Eye (tissue), 1 donor: ENCODE results near the gene KYAT1.
A peak's percentile ranks its signal among the peaks of the same experiment; 100 is the strongest.

Source experiments
- DNase-seq: peaks from one replicate; pipeline ENCODE4 v3.0.0-alpha.2; 2015

KYAT1 gene

DNA sequence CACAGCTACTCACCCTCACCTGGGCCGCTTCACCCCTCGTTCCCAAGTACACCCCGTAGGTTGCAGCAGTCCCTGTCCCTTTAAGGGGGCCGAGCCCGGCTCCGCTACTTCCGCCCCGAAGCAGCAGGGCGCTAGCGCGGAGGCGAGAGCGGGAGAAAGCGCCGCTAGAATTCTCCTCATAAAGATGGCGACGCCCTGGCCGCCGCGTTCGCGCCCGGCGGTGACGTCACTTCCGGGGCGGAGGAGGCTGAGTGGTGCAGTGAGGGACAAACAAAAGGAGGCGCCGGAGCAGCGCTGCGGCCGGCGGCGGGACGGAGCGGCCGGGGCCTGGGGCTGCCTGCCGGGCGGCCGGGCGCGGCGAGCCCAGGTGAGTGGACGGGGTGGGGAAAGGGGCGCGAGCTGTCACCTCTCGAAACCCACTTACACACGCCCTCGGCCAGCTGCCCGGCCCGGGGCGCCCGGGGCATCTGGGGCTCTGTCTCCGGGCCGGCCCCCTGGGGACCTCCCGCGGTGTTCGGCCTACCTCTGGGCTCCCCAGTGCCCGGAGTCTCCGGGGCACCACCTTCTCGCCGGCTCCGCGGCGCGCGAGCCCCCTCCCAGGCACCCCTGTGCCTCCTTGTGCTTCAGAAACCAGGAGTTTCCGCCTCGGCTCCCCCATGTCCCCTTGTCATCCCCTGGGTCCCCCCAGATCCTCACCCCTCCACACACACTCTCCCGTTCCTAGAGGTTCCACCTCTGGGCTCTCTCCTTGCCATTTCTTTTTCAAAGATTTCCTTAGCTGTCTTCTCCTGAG lies at the start of gene KYAT1, which contains the start of gene LRRC8A:
TSS of gene KYAT1 (minus strand) at position 67 of the 793 bp plus-strand sequence. CDS start 36,545 bp downstream, outside the sequence.
TSS of gene LRRC8A (plus strand) at position 250 of the 793 bp plus-strand sequence. CDS start 25,032 bp downstream, outside the sequence.
- DNase-seq = peak; percentile 98

DNA sequence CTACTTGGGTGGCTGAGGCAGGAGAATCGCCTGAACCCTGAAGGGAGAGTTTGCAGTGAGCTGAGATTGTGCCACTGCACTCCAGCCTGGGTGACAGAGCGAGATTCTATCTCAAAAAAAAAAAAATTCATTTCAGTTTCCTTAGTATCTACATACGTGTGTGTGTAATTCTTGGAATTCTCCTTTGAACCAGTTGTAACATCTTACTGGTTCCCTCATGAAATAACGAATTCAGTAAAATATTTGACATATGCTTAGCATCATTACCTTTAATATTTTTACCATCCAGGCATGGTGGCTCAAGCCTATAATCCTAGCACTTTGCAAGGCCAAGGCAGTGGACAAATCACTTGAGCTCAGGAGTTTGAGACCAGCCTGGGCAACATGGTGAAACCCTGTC lies 47.8 kb upstream of the KYAT1 start:
- no peak for DNase-seq

DNA sequence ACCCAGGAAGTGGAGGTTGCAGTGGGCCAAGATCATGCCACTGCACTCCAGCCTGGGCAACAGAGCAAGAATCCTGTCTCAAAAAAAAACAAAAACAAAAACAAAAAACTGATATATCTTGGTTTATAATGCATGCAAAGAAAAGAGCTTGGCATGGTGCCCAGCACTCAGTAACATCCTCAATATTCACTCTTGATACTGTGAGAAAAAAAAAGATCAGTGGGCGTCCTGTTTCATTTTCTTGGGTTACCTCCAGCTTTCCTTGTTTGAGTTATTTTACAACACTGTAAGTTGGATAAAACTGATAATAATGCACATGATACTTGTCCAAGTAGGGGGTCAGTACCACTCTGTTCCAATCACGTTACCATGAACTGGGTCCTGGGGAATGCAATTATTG lies 46.9 kb upstream of the KYAT1 start:
- no peak for DNase-seq

DNA sequence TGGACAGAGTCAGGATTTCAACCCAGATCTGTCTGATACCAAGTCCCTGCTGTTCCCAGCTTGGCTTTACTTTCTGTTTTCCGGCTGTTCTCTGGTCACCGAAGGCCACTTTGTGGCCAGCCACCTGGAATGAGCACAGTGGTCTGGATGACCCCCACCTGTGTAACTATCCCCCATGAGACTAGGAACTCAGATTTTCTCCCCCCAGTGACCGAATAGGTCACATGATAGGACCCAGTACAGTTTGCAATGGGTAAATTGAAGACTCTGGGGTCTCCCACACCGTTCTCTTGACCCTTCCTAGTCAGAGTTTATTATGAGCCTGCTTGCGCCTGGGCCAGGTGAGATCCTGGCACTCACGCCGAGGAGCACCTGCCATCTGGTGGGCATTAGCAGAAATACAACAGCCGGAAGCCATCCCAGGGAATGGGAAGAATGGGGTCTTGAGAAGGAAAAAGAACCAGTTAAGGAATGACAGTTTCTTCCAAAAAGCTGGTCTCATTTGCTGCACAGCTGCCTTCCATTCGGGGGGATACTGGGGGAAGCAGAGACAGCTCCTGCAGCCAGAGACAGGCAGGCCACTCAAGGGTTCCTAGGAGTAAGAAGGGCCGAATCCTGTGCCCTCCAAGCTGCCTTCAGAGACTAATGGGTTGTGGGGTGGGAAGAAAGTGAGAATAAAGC lies 46.1 kb upstream of the KYAT1 start:
- peak; percentile 83 for DNase-seq

DNA sequence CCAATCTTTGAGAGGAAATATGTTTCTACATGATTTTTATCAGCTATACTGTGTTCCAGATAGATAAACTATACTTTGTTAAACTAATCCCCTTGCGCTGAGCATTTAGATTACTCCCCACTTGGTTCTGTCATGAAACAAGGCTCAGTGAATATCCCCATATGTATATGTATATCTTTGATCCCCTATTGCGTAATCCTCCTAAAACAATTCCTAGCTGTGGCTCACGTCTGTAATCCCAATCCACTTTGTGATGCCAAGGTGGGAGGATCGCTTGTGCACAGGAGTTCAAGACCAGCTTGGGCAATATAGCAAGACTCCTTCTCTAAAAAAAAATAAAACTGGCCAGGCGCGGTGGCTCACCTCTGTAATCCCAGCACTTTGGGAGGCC lies 41.7 kb upstream of the KYAT1 start:
- no peak for DNase-seq

DNA sequence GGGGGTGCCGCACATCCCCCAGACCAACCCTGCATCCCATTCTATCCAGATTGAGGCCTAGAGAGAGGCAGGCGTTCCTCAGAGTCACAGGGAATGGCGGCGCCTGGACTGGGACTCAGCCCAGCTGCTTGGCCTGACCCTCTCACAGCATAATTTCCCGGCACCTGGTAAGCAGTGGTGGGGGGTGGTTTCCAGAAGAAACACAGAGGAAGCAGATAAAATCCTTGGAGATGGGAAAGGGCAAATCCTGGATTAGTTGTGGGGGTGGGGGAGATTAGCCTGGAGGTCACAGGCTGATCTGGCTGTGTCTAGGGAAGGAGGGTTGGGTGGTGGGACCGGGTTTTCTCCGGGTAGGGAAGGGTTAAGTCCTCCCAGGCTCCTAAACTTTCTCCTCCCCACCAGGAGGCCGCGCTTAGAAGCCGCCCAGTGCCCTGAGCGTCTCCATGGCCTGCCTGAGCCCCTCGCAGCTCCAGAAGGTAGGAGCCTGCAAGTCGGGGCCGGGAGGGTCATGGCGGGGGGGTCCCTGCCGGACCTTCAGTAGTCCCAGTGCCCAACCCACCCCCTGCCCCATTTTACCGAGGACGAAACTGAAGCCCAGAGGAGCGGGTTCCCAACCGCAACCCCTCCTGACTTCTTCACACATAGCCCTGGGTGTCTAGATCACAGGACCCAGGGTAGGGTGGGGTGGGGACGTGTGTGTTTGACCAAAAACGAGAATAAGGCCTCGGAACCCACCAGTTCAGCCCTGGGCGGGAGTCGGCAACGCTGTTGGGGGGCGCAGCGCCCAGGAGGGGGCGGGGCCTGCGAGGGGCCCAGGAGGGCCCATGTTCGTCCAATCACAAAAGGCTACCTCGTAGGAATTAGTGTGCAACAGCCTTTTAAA lies 40.4 kb upstream of the KYAT1 start:
- peak; percentile 90 for DNase-seq

DNA sequence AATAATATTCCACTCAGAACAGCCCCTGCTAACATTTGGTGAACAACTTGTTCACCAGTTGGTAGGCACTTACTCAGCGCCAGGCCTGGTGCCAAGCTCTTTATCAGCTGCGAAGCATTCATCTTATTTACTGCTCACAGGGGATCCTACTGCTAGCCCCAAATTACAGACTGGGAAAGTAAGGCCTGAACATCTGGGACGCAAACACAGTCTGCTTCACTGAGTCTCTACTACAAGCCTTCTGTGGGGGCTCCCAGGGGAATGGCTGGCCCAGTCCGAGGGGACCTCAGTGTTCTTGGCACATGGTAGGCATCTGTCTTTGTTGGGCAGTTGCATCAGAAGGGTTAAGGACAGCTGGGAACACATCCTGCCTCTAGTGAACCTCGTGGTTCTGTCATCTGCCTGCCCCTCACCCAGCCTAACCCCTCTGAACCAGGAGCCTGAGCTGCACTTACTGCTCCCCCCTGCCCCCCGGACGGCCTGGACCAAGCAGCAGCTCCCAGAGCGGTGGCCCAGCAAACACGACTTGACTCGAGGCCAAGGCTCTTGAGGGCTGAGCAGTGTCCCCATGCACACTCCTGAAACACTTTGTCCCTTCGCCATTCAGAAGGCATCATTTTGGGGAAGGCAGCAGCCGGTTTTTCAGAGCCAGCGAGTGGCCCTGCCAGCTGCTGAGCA lies 38.8 kb upstream of the KYAT1 start, which contains the start of gene PHYHD1:
TSS of gene PHYHD1 (plus strand) at position 602 of the 678 bp plus-strand sequence. CDS start 1,342 bp downstream, outside the sequence.
- DNase-seq = peak; percentile 49

DNA sequence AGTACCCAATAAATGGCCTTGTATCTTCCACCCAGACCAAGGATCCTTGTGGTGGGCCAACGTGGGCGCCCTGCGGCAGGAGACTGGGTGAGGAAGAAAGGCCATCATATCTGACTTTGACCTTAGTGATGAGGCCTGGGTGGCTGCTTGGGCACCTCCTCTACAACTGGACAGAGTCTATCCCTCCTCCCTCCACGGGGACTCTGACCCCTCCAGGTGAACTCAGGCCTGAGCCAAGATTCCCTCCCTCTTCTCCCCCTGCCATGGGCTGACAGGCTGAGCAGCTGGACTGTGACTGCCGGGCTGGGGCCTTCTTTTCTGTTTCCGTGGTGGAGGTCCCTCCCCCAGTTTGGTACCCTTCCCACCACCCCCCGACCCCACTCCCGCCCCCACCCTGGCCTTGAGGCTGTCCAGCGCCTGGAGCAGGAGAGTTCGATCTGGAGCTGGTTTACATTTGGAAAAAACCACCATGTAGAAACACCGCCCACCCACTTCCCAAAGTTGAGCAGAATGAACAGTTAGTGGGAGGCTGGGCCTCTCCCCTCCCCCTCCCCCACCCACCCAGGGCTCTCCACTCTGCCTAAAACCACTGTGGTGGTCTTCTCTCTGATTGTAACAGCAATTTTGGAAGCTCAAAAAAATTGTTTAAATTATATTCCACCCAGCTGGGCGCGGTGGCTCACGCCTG lies 37.8 kb upstream of the KYAT1 start:
- no peak for DNase-seq

DNA sequence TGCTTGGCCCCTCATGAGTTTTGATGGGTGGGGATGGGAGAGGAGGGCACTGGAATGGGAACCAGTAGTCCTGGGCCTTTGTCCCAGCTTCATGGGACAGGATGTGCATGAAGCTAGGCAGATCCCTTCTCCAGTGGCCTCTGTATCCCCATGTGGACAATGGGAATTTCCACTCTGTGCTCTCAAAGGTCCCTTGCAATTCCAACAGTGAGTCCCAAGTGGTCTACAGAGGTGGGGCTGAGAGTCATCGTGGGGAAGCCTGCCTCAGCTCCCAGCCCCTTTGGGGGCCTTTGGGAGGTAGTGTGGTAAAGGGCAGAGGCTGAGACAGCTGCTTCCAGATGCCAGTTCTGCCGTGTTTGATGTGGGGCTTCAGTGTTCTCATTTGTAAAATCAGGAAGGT lies 37.2 kb upstream of the KYAT1 start:
- DNase-seq = no peak

DNA sequence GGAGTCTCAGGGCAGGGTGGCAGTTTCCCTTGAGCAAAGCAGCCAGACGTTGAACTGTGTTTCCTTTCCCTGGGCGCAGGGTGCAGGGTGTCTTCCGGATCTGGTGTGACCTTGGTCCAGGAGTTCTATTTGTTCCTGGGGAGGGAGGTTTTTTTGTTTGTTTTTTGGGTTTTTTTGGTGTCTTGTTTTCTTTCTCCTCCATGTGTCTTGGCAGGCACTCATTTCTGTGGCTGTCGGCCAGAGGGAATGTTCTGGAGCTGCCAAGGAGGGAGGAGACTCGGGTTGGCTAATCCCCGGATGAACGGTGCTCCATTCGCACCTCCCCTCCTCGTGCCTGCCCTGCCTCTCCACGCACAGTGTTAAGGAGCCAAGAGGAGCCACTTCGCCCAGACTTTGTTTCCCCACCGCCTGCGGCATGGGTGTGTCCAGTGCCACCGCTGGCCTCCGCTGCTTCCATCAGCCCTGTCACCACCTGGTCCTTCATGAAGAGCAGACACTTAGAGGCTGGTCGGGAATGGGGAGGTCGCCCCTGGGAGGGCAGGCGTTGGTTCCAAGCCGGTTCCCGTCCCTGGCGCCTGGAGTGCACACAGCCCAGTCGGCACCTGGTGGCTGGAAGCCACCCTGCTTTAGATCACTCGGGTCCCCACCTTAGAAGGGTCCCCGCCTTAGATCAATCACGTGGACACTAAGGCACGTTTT lies 35.5 kb upstream of the KYAT1 start:
- DNase-seq = peak; percentile 64

DNA sequence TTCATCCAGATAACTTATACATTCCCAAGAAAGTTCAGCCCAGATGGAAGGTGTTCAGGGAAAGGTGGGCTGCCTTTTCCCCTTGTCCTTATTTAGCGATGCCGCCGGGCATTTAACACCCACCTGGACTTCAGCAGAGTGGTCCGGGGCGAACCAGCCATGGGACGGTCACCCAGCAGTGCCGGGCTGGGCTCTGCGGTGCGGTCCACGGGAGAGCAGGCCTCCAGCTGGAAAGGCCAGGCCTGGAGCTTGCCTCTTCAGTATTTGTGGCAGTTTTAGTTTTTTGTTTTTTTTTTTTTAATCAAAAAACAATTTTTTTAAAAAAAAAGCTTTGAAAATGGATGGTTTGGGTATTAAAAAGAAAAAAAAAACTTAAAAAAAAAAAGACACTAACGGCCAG lies 35.0 kb upstream of the KYAT1 start:
- no peak for DNase-seq

DNA sequence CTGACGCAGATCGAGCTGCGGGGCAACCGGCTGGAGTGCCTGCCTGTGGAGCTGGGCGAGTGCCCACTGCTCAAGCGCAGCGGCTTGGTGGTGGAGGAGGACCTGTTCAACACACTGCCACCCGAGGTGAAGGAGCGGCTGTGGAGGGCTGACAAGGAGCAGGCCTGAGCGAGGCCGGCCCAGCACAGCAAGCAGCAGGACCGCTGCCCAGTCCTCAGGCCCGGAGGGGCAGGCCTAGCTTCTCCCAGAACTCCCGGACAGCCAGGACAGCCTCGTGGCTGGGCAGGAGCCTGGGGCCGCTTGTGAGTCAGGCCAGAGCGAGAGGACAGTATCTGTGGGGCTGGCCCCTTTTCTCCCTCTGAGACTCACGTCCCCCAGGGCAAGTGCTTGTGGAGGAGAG lies 34.5 kb upstream of the KYAT1 start:
- no peak for DNase-seq

DNA sequence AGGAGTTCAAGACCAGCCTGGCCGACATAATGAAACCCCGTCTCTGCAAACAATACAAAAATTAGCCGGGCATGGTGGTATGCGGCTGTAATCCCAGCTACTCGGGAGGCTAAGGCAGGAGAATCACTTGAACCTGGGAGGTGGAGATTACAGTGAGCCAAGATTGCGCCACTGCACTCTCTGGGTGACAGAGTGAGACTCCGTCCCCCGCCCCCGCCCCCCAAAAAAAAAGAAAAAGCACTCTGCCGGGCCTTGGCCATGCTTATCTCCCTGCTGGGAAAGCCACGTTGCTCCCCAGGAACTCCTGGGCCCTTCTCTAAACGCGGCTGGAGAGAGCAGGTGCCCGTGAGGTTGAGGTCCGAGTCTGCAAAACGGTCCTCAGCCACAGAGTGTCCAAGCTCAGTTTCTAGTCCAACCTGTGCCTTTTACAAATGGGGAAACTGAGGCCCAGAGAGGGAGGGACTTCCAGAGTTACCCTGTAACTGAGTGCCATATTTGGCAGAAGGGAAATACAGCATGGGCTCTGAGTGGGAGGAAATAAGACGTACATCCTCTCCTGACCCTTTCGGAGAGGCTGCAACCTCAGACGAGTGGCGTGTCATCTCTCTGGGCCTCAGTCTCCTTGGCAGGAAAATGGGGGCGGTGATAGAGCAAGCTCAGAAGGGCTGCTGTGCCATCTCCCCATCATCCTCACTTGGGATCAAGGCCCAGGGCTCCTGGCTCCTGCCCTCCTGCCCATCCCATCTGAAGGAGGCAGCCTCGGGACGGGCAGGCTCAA lies 32.4 kb upstream of the KYAT1 start:
- no peak for DNase-seq

DNA sequence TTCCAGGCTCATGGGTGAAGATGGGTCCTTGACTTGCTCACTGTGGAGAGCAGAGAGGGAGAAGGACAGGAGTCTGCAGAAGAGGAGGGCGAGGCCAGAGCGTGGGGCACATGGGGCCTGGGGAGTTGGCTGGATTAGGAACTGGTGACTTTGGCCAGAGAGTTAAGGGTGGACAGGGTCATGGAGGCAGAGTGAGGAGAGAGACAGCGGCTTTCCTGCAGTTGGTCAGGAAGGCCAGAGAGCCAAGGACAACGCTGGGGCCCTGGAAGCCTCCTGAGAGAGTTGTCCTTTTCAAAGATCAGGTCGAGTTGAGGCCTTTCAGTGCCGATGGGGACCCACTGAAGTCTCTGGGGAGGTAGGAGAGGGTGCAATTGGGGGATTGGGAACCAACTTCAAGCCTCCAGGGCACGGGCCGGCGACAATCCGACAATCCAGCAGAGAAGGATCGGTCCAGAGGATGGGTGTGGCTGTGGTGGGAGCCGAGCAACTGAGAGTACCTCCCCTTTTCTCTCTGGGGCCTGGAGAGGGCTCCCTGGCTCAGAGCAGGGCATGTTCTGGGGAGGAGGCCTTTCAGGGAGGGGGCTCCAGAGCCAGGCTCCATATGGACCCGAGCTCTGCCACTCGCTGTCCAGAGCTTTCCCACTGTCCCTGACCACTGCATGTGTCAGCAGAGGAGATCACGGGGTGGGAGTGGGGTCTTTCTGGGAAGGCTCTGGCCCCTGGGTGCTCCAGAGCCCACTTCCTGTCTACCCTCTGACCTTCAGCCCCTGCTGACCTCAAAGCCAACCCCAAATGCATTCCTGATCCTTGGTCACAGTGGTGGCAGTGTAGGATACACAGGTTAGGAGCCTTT lies 31.5 kb upstream of the KYAT1 start:
- DNase-seq = no peak

DNA sequence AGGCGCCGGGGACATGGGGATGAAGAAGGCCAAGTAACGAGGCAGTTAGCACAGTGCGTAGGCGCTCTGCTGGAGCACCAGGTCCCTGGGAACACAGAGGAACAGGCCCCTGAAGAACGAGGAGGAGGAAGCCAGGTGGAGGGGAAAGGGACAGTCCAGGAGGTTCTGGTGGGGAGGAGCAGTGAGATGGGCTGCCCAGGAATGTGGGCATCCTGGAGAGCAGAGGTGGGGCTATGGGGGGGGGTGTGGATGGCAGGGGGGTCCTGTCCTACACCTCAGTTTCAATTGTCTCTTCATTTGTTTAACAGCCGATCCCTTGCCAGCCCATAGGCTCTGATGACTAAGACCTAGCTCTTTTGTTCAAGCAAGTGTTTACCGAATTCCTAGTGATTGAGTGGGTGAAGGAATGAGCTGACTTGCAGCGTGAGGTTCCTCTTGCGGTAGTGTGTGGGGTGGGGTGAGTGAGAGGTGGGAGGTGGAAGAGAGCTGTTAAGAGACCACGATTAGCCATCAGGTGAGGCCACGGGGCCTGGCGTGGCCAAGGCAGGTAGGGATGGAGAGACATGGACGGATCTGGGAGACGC lies 30.6 kb upstream of the KYAT1 start:
- DNase-seq = no peak

DNA sequence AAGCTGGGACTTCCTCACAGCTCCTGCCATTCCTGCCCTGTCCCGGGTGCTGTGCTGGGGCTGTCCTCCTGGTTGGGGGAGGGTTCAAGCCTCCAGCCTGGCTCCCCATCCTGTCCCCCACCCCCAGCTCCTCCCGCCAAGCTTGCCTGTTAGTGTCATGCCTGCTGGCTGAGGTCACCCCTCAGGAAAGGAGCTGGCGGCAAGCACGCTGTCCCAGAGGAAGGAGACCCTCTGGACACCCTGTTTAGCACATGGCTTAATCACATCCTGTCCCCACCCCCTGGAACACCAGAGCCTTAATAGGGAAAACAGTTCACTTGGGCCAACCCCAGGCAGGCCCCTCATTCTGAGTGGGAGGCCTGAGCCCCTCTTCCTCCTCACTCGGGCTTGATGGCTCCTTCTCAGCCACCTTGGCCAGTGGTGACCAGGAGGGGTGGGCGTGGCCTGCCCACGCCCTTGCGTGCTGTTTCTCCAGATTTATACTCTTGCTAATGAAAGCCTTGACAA lies 29.8 kb upstream of the KYAT1 start:
- DNase-seq = peak; percentile 38

DNA sequence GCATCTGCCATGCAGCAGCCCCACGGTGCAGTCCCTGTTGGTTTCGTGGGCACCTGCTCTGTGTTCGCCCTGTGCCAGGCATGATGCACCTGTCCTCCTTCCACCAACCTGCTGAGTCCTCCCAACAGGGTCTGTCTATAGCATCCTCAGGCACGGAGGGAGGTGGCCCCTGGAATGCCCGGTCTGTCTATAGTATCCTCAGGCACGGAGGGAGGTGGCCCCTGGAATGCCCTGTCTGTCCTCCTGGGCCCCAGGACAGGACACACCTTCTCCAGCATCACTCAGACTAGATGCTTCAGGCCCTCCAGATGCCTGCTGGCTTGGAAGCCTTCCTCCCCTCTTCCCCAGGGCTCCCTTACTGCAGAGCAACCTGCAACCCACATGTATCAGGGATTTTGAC lies 29.2 kb upstream of the KYAT1 start:
- no peak for DNase-seq

DNA sequence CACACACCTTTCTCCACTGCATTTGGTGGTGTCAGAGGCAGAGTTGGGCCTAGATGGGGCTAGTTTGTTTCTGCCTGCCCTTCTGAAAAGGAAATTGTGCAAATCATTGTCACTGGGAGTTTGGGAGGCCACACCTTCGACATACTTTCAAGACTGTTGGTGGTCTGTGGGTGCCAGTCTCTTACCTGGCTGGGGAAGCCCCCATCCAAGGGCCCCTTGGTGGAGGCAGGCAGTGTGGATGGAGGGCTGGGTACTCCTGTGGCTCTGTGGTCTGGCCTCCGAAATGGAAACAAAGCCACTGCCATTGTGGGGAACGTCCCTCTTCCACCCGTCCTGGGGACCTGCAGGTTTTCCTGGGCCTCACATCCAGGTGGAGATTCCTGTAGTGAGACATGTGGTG lies 28.1 kb upstream of the KYAT1 start:
- no peak for DNase-seq

DNA sequence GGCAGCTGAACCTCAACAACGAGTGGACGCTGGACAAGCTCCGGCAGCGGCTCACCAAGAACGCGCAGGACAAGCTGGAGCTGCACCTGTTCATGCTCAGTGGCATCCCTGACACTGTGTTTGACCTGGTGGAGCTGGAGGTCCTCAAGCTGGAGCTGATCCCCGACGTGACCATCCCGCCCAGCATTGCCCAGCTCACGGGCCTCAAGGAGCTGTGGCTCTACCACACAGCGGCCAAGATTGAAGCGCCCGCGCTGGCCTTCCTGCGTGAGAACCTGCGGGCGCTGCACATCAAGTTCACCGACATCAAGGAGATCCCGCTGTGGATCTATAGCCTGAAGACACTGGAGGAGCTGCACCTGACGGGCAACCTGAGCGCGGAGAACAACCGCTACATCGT lies 26.6 kb upstream of the KYAT1 start:
- no peak for DNase-seq
